GM12891 (cell line): ENCODE measurements around the gene SND1.

ENCODE experiments used
- DNase-seq: peaks from one replicate; pipeline ENCODE4 v3.0.0; 2011; ENCODE audit warnings: low spot score; ENCODE audit not compliant: insufficient read length
- FAIRE-seq: peaks from 2 replicates; lab custom pipeline; 2011; peaks lifted over from hg19 to GRCh38; lab: Jason Lieb, UNC
- PAX5 ChIP-seq: IDR thresholded peaks from 2 replicates; pipeline ENCODE4 v1.6.1; 2011; ENCODE audit warnings: low read length, moderate library complexity, mild to moderate bottlenecking; ENCODE audit not compliant: insufficient read depth, severe bottlenecking
- POLR2A ChIP-seq: IDR thresholded peaks from 2 replicates; pipeline ENCODE4 v1.6.1; 2011; ENCODE audit warnings: low read depth, low read length, control low read depth
- POLR2AphosphoS5 ChIP-seq: IDR thresholded peaks from 2 replicates; pipeline ENCODE4 v1.6.1; 2011; ENCODE audit warnings: low read depth, low read length, control low read depth
- POU2F2 ChIP-seq: IDR thresholded peaks from 2 replicates; pipeline ENCODE4 v1.6.1; 2011; ENCODE audit warnings: low read depth, mild to moderate bottlenecking, control low read depth, low read length, moderate library complexity
- SPI1 ChIP-seq: IDR thresholded peaks from 2 replicates; pipeline ENCODE4 v1.6.1; 2011; ENCODE audit warnings: low read depth, low read length, control low read depth
- TAF1 ChIP-seq: IDR thresholded peaks from 2 replicates; pipeline ENCODE4 v1.6.1; 2011; ENCODE audit warnings: low read depth, low read length, control low read depth

Gene SND1

GRCh38 chr7:127819975-127820731 lies 168.2 kb downstream of the SND1 start:
- TF ChIP-seq SPI1, result 0 out of 2 replicates have a peak, but pooled peaks have one; percentile 13
- TF ChIP-seq TAF1, result no peak
- FAIRE-seq (no peak), DNase-seq (no peak)

DNA sequence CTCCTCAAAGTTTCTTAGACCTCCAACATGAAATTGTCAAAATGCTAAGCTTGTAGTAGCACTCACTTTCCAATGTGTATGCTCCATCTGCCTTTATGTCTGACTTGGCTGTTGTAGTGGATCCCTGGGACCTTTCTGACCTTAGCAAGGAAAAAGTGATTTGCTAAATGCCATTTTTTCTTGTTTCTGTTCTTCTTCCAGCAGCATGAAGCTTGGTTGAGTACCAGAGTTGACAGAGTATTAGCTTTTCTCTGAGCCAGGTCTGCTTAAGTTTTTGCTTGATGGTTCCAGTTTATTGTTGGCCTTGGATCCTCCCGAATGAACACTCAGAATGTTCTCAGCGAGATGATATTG lies 168.7 kb downstream of the SND1 start:
- TF ChIP-seq PAX5 (no peak), POLR2AphosphoS5 (no peak), POLR2A (no peak), SPI1 (no peak), TAF1 (no peak), POU2F2 (no peak)
- DNase-seq (no peak), FAIRE-seq (no peak)

- DNase-seq (no peak), FAIRE-seq (no peak)
- TF ChIP-seq POLR2A, result no peak
- no peak for TF ChIP-seq POU2F2
- TF ChIP-seq PAX5, result no peak
These were observed 169.2 kb downstream of the SND1 start for GRCh38 chr7:127821146-127821545.

- DNase-seq, result no peak
- TF ChIP-seq PAX5 (no peak), SPI1 (0 out of 2 replicates have a peak, but pooled peaks have one; percentile 18)
- FAIRE-seq, result peak; percentile 81
These were observed 171.0 kb downstream of the SND1 start for GRCh38 chr7:127822822-127823508.

GRCh38 chr7:127824682-127825081 lies 172.7 kb downstream of the SND1 start:
- DNase-seq (no peak), FAIRE-seq (no peak)
- TF ChIP-seq TAF1 (no peak), POLR2AphosphoS5 (no peak), SPI1 (no peak), POU2F2 (no peak)

DNA sequence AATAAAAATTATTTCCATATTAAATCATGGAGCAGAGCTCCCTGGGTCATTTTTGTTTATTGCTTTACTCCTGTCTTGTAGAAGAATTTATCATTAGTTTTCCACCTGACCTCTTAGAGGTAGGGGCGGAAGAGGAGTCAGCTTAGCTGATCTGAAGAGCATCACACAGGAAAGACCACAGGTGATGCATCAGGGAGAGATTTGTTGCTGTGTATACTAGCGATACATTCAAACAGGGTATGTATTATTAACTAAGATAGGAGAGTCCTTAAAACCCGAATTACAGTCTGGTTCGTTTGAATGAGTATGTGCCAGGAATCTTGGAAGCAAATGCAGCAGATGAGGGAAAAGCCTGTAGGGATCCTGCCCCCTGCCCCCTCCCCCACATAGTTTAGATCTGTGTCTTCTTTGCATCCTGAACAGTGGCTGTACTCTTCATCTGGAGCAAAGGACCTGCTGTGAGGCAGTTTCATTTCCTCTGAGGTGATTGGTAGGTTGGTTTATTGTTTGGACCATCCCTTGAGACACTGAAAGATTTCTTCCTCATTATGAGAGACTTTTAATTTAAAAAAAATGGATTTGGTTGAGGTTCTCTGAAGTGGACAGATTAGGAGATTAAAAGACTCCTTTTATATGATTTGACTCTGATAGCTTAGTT lies 177.0 kb downstream of the SND1 start:
- TF ChIP-seq SPI1 (peak; percentile 64), POLR2A (no peak)
- no peak for DNase-seq
- FAIRE-seq, result no peak

DNA sequence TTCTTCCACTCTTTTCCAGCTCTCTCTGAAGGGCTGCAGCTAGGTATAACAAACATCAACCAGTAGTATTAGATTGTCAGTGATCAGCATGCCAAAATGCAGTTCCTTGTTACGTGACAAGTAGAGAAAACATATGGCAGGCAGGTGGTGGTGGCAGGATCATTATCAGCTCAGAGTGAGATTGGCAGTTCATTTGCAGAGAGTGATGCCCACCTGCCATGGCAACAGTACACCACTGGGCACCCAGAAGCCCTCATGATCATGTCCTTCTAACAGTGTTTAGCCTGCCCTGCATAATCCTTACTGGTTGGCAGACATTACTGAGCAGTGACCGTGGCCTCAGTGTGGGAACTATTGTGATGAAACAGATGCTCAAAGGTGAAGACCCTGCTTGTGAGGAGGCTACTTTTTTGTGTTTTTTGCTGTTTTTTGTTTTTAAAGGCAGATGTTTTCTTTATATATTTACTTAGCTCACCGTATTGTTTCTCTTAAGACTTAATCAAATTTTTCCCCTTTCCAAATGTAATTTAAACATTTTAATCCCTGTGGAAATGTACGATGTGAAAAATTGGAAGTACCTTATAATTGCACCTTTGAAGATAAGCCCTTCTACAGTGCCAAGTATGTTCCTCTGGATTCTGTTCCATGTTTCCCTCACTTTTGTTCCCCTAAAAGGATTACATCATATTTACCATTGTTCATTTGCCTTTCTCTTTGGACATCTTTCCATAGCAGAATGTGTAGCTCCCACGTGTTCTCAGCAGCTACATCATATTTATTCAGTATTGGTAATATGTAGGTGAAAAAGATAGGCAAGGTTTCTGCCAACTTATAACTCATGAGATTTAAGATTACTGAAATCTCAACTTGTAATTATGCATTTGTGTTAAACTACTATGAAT lies 179.6 kb downstream of the SND1 start:
- TF ChIP-seq TAF1, result no peak
- TF ChIP-seq PAX5, result no peak
- TF ChIP-seq SPI1, result no peak
- no peak for TF ChIP-seq POU2F2
- TF ChIP-seq POLR2AphosphoS5, result no peak
- no peak for TF ChIP-seq POLR2A
- FAIRE-seq, result no peak
- DNase-seq, result no peak

DNA sequence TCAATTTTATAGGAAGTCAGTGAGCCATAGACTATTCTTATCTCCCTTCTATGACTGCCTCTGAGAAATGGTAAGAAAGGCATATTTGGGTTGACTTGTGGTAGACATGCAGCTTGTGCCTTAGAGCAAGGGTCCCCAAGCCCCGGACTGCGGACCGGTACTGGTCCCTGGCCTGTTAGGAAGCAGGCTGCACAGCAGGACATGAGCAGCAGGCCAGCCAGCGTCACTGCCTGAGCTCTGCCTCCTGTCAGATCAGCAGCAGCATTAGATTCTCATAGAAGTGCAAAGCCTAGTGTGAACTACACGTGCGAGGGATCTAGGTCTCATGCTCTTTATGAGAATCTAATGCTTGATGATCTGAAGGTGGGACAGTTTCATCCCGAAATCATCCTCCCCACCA lies 180.6 kb downstream of the SND1 start:
- TF ChIP-seq SPI1, result no peak
- TF ChIP-seq PAX5, result no peak
- no peak for TF ChIP-seq POLR2AphosphoS5
- TF ChIP-seq TAF1, result no peak
- TF ChIP-seq POU2F2, result no peak
- TF ChIP-seq POLR2A, result no peak
- FAIRE-seq (peak; percentile 28), DNase-seq (no peak)

- no peak for DNase-seq
- FAIRE-seq, result no peak
- TF ChIP-seq POLR2A (no peak), POLR2AphosphoS5 (no peak), TAF1 (no peak), POU2F2 (no peak), SPI1 (no peak), PAX5 (no peak)
These were observed 181.6 kb downstream of the SND1 start for GRCh38 chr7:127833641-127834040.
